Mesendoderm (in vitro differentiated cells): ENCODE measurements around the gene ABCD1.

Experiments used
- DNase-seq: peaks from one replicate; pipeline ENCODE4 v3.0.0; 2013
- H2AK5ac ChIP-seq: 2 replicates; pipeline ENCODE4 v1.6.1; 2013; ENCODE audit warnings: low read length, inconsistent platforms
- H2BK120ac ChIP-seq: 2 replicates; pipeline ENCODE4 v1.6.1; 2013; ENCODE audit warnings: low read depth, mild to moderate bottlenecking, low read length, moderate library complexity, mixed read lengths
- H2BK15ac ChIP-seq: replicated peaks from 2 replicates; pipeline ENCODE4 v1.6.1; 2013; ENCODE audit warnings: low read depth, mild to moderate bottlenecking, moderate library complexity
- H2BK5ac ChIP-seq: 2 replicates; pipeline ENCODE4 v1.6.1; 2013; ENCODE audit warnings: low read length, inconsistent platforms
- H3K18ac ChIP-seq: 2 replicates; pipeline ENCODE4 v1.6.1; 2013; ENCODE audit warnings: mild to moderate bottlenecking, low read length, mixed read lengths
- H3K23ac ChIP-seq: one replicate; pipeline ENCODE4 v1.6.1; 2013; ENCODE audit warnings: low read length
- H3K27ac ChIP-seq: 2 replicates; pipeline ENCODE4 v1.5.1; 2013; ENCODE audit warnings: low read depth, mild to moderate bottlenecking, inconsistent platforms, low read length, moderate library complexity
- H3K27me3 ChIP-seq: 2 replicates; pipeline ENCODE4 v1.6.1; 2013; ENCODE audit warnings: low read length, control low read depth, mild to moderate bottlenecking, inconsistent platforms; ENCODE audit not compliant: insufficient read depth, poor library complexity
- H3K36me3 ChIP-seq: 2 replicates; pipeline ENCODE4 v1.6.1; 2013; ENCODE audit warnings: low read length, inconsistent platforms; ENCODE audit not compliant: control insufficient read depth, insufficient read depth
- H3K4ac ChIP-seq: one replicate; pipeline ENCODE4 v1.6.1; 2013; ENCODE audit warnings: low read depth, mild to moderate bottlenecking, low read length, moderate library complexity
- H3K4me1 ChIP-seq: 2 replicates; pipeline ENCODE4 v1.6.1; 2013; ENCODE audit warnings: low read depth, low read length, inconsistent platforms; ENCODE audit not compliant: control insufficient read depth
- H3K4me2 ChIP-seq: 2 replicates; pipeline ENCODE4 v1.6.1; 2013; ENCODE audit warnings: low read length
- H3K4me3 ChIP-seq: 2 replicates; pipeline ENCODE4 v1.5.1; 2013; ENCODE audit warnings: mild to moderate bottlenecking, low read length
- H3K56ac ChIP-seq: one replicate; pipeline ENCODE4 v1.6.1; 2013; ENCODE audit warnings: low read length
- H3K79me1 ChIP-seq: 2 replicates; pipeline ENCODE4 v1.6.1; 2013; ENCODE audit warnings: low read length, inconsistent platforms
- H3K79me2 ChIP-seq: 2 replicates; pipeline ENCODE4 v1.6.1; 2013; ENCODE audit warnings: mild to moderate bottlenecking, low read length; ENCODE audit not compliant: control insufficient read depth, insufficient read depth
- H3K9ac ChIP-seq: 2 replicates; pipeline ENCODE4 v1.6.1; 2013; ENCODE audit warnings: low read length, inconsistent platforms
- H4K5ac ChIP-seq: one replicate; pipeline ENCODE4 v1.6.1; 2013; ENCODE audit warnings: low read length
- H4K8ac ChIP-seq: one replicate; pipeline ENCODE4 v1.6.1; 2013; ENCODE audit warnings: low read depth, mild to moderate bottlenecking, control low read depth, low read length, moderate library complexity
- WGBS: extraction: QIAGEN DNeasy Blood & Tissue Kit; methylation state at CpG from one replicate; pipeline ENCODE4 v1.1.7; 2013; ENCODE audit warnings: low lambda C conversion rate, missing lambda C conversion rate; ENCODE audit not compliant: insufficient coverage; ENCODE audit errors: extremely low coverage; 5-methylcytosine and 5-hydroxymethylcytosine counted together

The ABCD1 gene

GRCh38 chrX:153776611-153777045 lies 52.0 kb downstream of the ABCD1 start:
- no peak for DNase-seq
- no peaks in the 10 kb centered on the region for H3K27me3 ChIP-seq
- no peak overlapping the region for H2BK120ac ChIP-seq
- no peak overlapping the region for H2BK15ac ChIP-seq
- H3K23ac ChIP-seq, result no peak overlapping the region
- H3K4me3 ChIP-seq, result no peak overlapping the region
- no peak overlapping the region for H4K8ac ChIP-seq
- H3K4ac ChIP-seq, result no peak overlapping the region
- H3K79me1 ChIP-seq, result no peaks in the 10 kb centered on the region
- no peak overlapping the region for H4K5ac ChIP-seq
- no peak overlapping the region for H2AK5ac ChIP-seq
- H3K9ac ChIP-seq, result no peak overlapping the region
- no peak overlapping the region for H3K27ac ChIP-seq
- no peaks in the 10 kb centered on the region for H3K4me1 ChIP-seq
- H3K4me2 ChIP-seq, result no peak overlapping the region
- no peak overlapping the region for H2BK5ac ChIP-seq
- no peak overlapping the region for H3K56ac ChIP-seq
- H3K79me2 ChIP-seq, result no peaks in the 10 kb centered on the region
- no peaks in the 10 kb centered on the region for H3K36me3 ChIP-seq
- no CpG with 5 or more reads among the region's 22 CpGs for WGBS
- no peak overlapping the region for H3K18ac ChIP-seq

GRCh38 chrX:153777261-153778090 lies 52.8 kb downstream of the ABCD1 start:
- WGBS, result no CpG with 5 or more reads among the region's 34 CpGs
- no peak for DNase-seq
- H3K4me2 ChIP-seq, result no peak overlapping the region
- no peaks in the 10 kb centered on the region for H3K79me1 ChIP-seq
- no peak overlapping the region for H3K4me3 ChIP-seq
- H3K56ac ChIP-seq, result no peak overlapping the region
- no peaks in the 10 kb centered on the region for H3K27me3 ChIP-seq
- no peak overlapping the region for H3K27ac ChIP-seq
- H2BK120ac ChIP-seq, result no peak overlapping the region
- no peaks in the 10 kb centered on the region for H3K36me3 ChIP-seq
- H2BK15ac ChIP-seq, result no peak overlapping the region
- no peak overlapping the region for H2AK5ac ChIP-seq
- H3K4ac ChIP-seq, result no peak overlapping the region
- no peak overlapping the region for H2BK5ac ChIP-seq
- H3K4me1 ChIP-seq, result no peaks in the 10 kb centered on the region
- no peak overlapping the region for H4K8ac ChIP-seq
- no peaks in the 10 kb centered on the region for H3K79me2 ChIP-seq
- H4K5ac ChIP-seq, result no peak overlapping the region
- no peak overlapping the region for H3K23ac ChIP-seq
- no peak overlapping the region for H3K18ac ChIP-seq
- H3K9ac ChIP-seq, result no peak overlapping the region

- Histone ChIP-seq H3K18ac (no peak overlapping the region), H3K4ac (no peak overlapping the region), H3K27me3 (no peaks in the 10 kb centered on the region), H2BK15ac (no peak overlapping the region), H3K56ac (no peak overlapping the region), H4K5ac (no peak overlapping the region), H3K4me3 (no peak overlapping the region), H2AK5ac (no peak overlapping the region), H3K36me3 (no peaks in the 10 kb centered on the region), H3K79me2 (no peaks in the 10 kb centered on the region), H2BK5ac (no peak overlapping the region), H2BK120ac (no peak overlapping the region), H4K8ac (no peak overlapping the region), H3K4me1 (no peaks in the 10 kb centered on the region), H3K9ac (no peak overlapping the region), H3K23ac (no peak overlapping the region), H3K27ac (no peak overlapping the region), H3K79me1 (no peaks in the 10 kb centered on the region), H3K4me2 (no peak overlapping the region)
- DNase-seq, result no peak
- no CpG with 5 or more reads among the region's 17 CpGs for WGBS
Measured at GRCh38 chrX:153778181-153778580, 53.5 kb downstream of the ABCD1 start.

- H4K8ac ChIP-seq, result no peak overlapping the region
- H3K27ac ChIP-seq, result no peak overlapping the region
- H3K36me3 ChIP-seq, result no peaks in the 10 kb centered on the region
- no peak overlapping the region for H3K56ac ChIP-seq
- no peak overlapping the region for H3K18ac ChIP-seq
- no CpG with 5 or more reads among the region's 16 CpGs for WGBS
- no peaks in the 10 kb centered on the region for H3K79me2 ChIP-seq
- H3K27me3 ChIP-seq, result no peaks in the 10 kb centered on the region
- no peak overlapping the region for H2AK5ac ChIP-seq
- H2BK15ac ChIP-seq, result no peak overlapping the region
- no peak overlapping the region for H2BK120ac ChIP-seq
- no peak overlapping the region for H3K9ac ChIP-seq
- no peak overlapping the region for H3K4me2 ChIP-seq
- no peaks in the 10 kb centered on the region for H3K4me1 ChIP-seq
- H2BK5ac ChIP-seq, result no peak overlapping the region
- H4K5ac ChIP-seq, result no peak overlapping the region
- DNase-seq, result no peak
- H3K4ac ChIP-seq, result no peak overlapping the region
- no peak overlapping the region for H3K4me3 ChIP-seq
- no peak overlapping the region for H3K23ac ChIP-seq
- H3K79me1 ChIP-seq, result no peaks in the 10 kb centered on the region
Measured at GRCh38 chrX:153778684-153779101, 54.0 kb downstream of the ABCD1 start.

GRCh38 chrX:153779891-153780677 lies 55.4 kb downstream of the ABCD1 start:
- no peaks in the 10 kb centered on the region for H3K27me3 ChIP-seq
- H3K36me3 ChIP-seq, result no peaks in the 10 kb centered on the region
- DNase-seq, result no peak
- no peak overlapping the region for H3K4me3 ChIP-seq
- no peak overlapping the region for H2AK5ac ChIP-seq
- no peak overlapping the region for H3K56ac ChIP-seq
- no peak overlapping the region for H2BK5ac ChIP-seq
- H3K4me1 ChIP-seq, result no peaks in the 10 kb centered on the region
- no peak overlapping the region for H2BK120ac ChIP-seq
- no peak overlapping the region for H3K27ac ChIP-seq
- no peak overlapping the region for H3K23ac ChIP-seq
- H4K8ac ChIP-seq, result no peak overlapping the region
- H3K18ac ChIP-seq, result no peak overlapping the region
- no peak overlapping the region for H3K9ac ChIP-seq
- H4K5ac ChIP-seq, result no peak overlapping the region
- no peaks in the 10 kb centered on the region for H3K79me2 ChIP-seq
- no CpG with 5 or more reads among the region's 18 CpGs for WGBS
- no peak overlapping the region for H3K4me2 ChIP-seq
- no peak overlapping the region for H2BK15ac ChIP-seq
- H3K79me1 ChIP-seq, result no peaks in the 10 kb centered on the region
- no peak overlapping the region for H3K4ac ChIP-seq
